Keratinocyte (primary cell): ENCODE results near the gene C11orf86. TPM values are rescaled to one million over a fixed set of nuclear protein-coding genes. Genes with fewer than 3 reads are reported as not detected.

ENCODE experiments used
- DNase-seq: peaks from one replicate; pipeline ENCODE4 v3.0.0-alpha.2; 2011; ENCODE audit warnings: low read depth, missing footprints, low spot score
- FAIRE-seq: peaks from 2 replicates; lab custom pipeline; 2011; peaks lifted over from hg19 to GRCh38; lab: Jason Lieb, UNC
- H2AFZ ChIP-seq: 2 replicates; pipeline ENCODE4 v1.6.0; 2012; ENCODE audit warnings: low read length, control low read depth, inconsistent platforms; ENCODE audit not compliant: control insufficient read depth
- H3K27ac ChIP-seq: 2 replicates; pipeline ENCODE4 v1.5.1; 2011; ENCODE audit warnings: low read length; ENCODE audit not compliant: control insufficient read depth, insufficient read depth
- H3K27me3 ChIP-seq: 3 replicates; pipeline ENCODE4 v1.6.0; 2011; ENCODE audit warnings: low read length; ENCODE audit not compliant: control insufficient read depth, insufficient read depth; ENCODE audit errors: extremely low read depth
- H3K36me3 ChIP-seq, 2 experiments: 2 replicates in 1 of 2; 3 replicates in 1 of 2; pipeline ENCODE4 v1.5.1; 2011; ENCODE audit warnings: low read length in 2 of 2, mild to moderate bottlenecking in 1 of 2; ENCODE audit not compliant: control insufficient read depth in 2 of 2, insufficient read depth in 2 of 2; ENCODE audit errors: extremely low read depth in 1 of 2
- H3K4me1 ChIP-seq: 3 replicates; pipeline ENCODE4 v1.5.1; 2011; ENCODE audit warnings: low read length; ENCODE audit not compliant: control insufficient read depth, insufficient read depth; ENCODE audit errors: extremely low read depth
- H3K4me2 ChIP-seq: 3 replicates; pipeline ENCODE4 v1.6.0; 2011; ENCODE audit warnings: low read depth, low read length; ENCODE audit not compliant: control insufficient read depth, insufficient read depth; ENCODE audit errors: extremely low read depth
- H3K4me3 ChIP-seq, 3 experiments: fragments of 200-600 bp in 1 of 3; sonication (generic) in 1 of 3; 2 replicates in 2 of 3; 3 replicates in 1 of 3; pipeline ENCODE4 v1.5.1; 2011 to 2016; ENCODE audit warnings: low read length in 3 of 3, mild to moderate bottlenecking in 3 of 3, control low read depth in 2 of 3, inconsistent platforms in 1 of 3, low read depth in 1 of 3, mixed read lengths in 1 of 3, mixed run types in 1 of 3, moderate library complexity in 1 of 3; ENCODE audit not compliant: control insufficient read depth in 2 of 3, insufficient read depth in 2 of 3; ENCODE audit errors: extremely low read depth in 1 of 3
- H3K79me2 ChIP-seq: 2 replicates; pipeline ENCODE4 v1.6.0; 2012; ENCODE audit warnings: low read length; ENCODE audit not compliant: control insufficient read depth, insufficient read depth
- H3K9ac ChIP-seq: 3 replicates; pipeline ENCODE4 v1.6.0; 2011; ENCODE audit warnings: low read length; ENCODE audit not compliant: control insufficient read depth, insufficient read depth; ENCODE audit errors: extremely low read depth
- H3K9me1 ChIP-seq: 3 replicates; pipeline ENCODE4 v1.6.0; 2011; ENCODE audit warnings: low read length; ENCODE audit not compliant: control insufficient read depth, insufficient read depth; ENCODE audit errors: extremely low read depth
- H3K9me3 ChIP-seq: 2 replicates; pipeline ENCODE4 v1.5.1; 2012; ENCODE audit warnings: low read depth, low read length; ENCODE audit not compliant: control insufficient read depth
- H4K20me1 ChIP-seq: 3 replicates; pipeline ENCODE4 v1.6.0; 2011; ENCODE audit warnings: low read length; ENCODE audit not compliant: control insufficient read depth, insufficient read depth; ENCODE audit errors: extremely low read depth
- EZH2 ChIP-seq: IDR thresholded peaks from one replicate; pipeline ENCODE4 v1.6.1; 2012; ENCODE audit warnings: inconsistent platforms, mild to moderate bottlenecking, low read length, moderate library complexity
- dilution Hi-C: fragments of 300-500 bp; cut with MboI; formaldehyde crosslinking; loops from one replicate; pipeline ENCODE4 v1.7.0; 2020; ENCODE audit warnings: low sequenced_read_pairs; ENCODE audit not compliant: extremely low pct_ligation_motif_present
- polyA plus RNA-seq, 5 experiments: library from polyadenylated mRNA; depleted of rRNA in 3 of 5; stranded (reverse) in 3 of 5; stranded (forward) in 1 of 5; unstranded in 1 of 5; fragments of >200 nt; gene quantifications; 1 replicate in 1 of 5; 2 replicates in 3 of 5; 3 replicates in 1 of 5; pipeline versions ENCODE4 v1.2.1 to v1.2.3, GENCODE V29; 2011 to 2012; ENCODE audit warnings: missing spikeins in 2 of 5, low read depth in 1 of 5, low replicate concordance in 1 of 5
- TF ChIP-seq, protein P1 (sequence below), 3 experiments: IDR thresholded peaks in 1 of 3; conservative IDR thresholded peaks in 1 of 3; optimal IDR thresholded peaks in 1 of 3; 2 replicates in 2 of 3; 3 replicates in 1 of 3; pipeline versions ENCODE3 to v1.5.1; 2011; ENCODE audit warnings: low read length in 3 of 3, mild to moderate bottlenecking in 3 of 3, moderate library complexity in 2 of 3, control low read depth in 1 of 3, inconsistent platforms in 1 of 3; ENCODE audit not compliant: insufficient read depth in 2 of 3; ENCODE audit errors: extremely low read depth in 1 of 3

C11orf86 gene
- polyA plus RNA-seq, 1 donor (not counting 4 experiments of a cell fraction or from before 2014, with no cell fraction given): not detected

- Histone ChIP-seq H3K4me2 (no peak overlapping the region), H3K27me3 (no peaks in the 10 kb centered on the region), H3K4me1 (no peaks in the 10 kb centered on the region), H3K27ac (no peak overlapping the region), H2AFZ (no peak overlapping the region), H3K9ac (no peak overlapping the region), H3K9me1 (no peaks in the 10 kb centered on the region), H3K9me3 (no peaks in the 10 kb centered on the region), H3K4me3 (no peak overlapping the region), H3K79me2 (no peaks in the 10 kb centered on the region), H4K20me1 (no peaks in the 10 kb centered on the region), H3K36me3 (no peaks in the 10 kb centered on the region)
- no peak for DNase-seq
- TF ChIP-seq, protein P1, sequence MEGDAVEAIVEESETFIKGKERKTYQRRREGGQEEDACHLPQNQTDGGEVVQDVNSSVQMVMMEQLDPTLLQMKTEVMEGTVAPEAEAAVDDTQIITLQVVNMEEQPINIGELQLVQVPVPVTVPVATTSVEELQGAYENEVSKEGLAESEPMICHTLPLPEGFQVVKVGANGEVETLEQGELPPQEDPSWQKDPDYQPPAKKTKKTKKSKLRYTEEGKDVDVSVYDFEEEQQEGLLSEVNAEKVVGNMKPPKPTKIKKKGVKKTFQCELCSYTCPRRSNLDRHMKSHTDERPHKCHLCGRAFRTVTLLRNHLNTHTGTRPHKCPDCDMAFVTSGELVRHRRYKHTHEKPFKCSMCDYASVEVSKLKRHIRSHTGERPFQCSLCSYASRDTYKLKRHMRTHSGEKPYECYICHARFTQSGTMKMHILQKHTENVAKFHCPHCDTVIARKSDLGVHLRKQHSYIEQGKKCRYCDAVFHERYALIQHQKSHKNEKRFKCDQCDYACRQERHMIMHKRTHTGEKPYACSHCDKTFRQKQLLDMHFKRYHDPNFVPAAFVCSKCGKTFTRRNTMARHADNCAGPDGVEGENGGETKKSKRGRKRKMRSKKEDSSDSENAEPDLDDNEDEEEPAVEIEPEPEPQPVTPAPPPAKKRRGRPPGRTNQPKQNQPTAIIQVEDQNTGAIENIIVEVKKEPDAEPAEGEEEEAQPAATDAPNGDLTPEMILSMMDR (optimal IDR thresholded peaks at IDR 0.05 in 1 of 3, IDR thresholded peaks at IDR 0.05 in 1 of 3, conservative IDR thresholded peaks at IDR 0.05 in 1 of 3; ENCODE audit: extremely low read depth in 1 of 3, insufficient read depth in 2 of 3, low read length in 3 of 3): no peak
- no peak for TF ChIP-seq EZH2
- no peak for FAIRE-seq
- dilution Hi-C loops: no loop called here
Measured at GRCh38 chr11:66937193-66937733, 37.8 kb upstream of the C11orf86 start.

DNA sequence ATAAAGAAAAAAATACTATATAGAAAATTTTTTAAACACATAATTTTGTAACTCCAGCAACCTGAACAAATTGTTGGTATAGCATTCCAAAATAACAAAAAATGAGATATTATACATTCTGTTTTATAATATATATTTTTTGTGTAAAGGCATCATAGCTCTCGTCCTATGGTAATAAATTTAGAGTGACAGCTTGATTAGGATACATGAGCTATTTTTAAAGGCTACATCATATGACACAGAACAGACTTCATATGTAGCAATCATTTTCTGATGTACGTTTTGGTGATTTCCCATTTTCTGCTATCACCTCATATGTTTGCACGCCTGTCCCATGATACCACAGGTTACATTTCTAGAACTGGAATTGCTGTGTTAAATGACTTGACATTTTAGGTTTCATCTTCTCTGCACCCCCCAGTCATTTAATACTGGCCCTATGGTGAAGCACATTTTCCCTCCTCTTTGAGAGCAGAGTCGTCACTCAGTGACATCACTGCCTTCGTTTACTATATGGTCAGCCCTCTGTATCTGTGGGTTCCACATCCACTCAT is 36.4 kb upstream of the C11orf86 start:
- H2AFZ ChIP-seq: no peak overlapping the region
- H3K9ac ChIP-seq: no peak overlapping the region
- no peaks in the 10 kb centered on the region for H3K9me3 ChIP-seq
- no peak overlapping the region for H3K4me3 ChIP-seq
- no peaks in the 10 kb centered on the region for H3K4me1 ChIP-seq
- no peak overlapping the region for H3K4me2 ChIP-seq
- no peaks in the 10 kb centered on the region for H3K27me3 ChIP-seq
- no peak for TF ChIP-seq EZH2
- TF ChIP-seq, protein P1 (optimal IDR thresholded peaks at IDR 0.05 in 1 of 3, IDR thresholded peaks at IDR 0.05 in 1 of 3, conservative IDR thresholded peaks at IDR 0.05 in 1 of 3; ENCODE audit: extremely low read depth in 1 of 3, insufficient read depth in 2 of 3, low read length in 3 of 3): no peak
- FAIRE-seq (no peak), DNase-seq (no peak)
- H3K36me3 ChIP-seq: peaks cover 0 to 3% of the 10 kb centered on the region in 2 experiments
- no peaks in the 10 kb centered on the region for H4K20me1 ChIP-seq
- H3K9me1 ChIP-seq: no peaks in the 10 kb centered on the region
- H3K79me2 ChIP-seq: no peaks in the 10 kb centered on the region
- dilution Hi-C loops: no loop called here
- no peak overlapping the region for H3K27ac ChIP-seq
